Pancreas (tissue), 10 donors: Measurements from ENCODE around the gene KCNIP2. TPM values are rescaled to one million over a fixed set of nuclear protein-coding genes. Genes with fewer than 3 reads are reported as not detected.

Experiments
- ATAC-seq, 4 donors: fragments of 200-7000 bp; cut with Tn5 transposase; one replicate each; pipeline versions ENCODE4 v1.8.0 to v1.9.1; 2020; ENCODE audit warnings: mild to moderate bottlenecking in 4 of 4, moderate library complexity in 4 of 4
- DNase-seq, 6 donors: peaks; one replicate each; pipeline ENCODE4 v3.0.0-alpha.2; 2020
- FAIRE-seq: peaks from 2 replicates; lab custom pipeline; 2012; peaks lifted over from hg19 to GRCh38; lab: Jason Lieb, UNC
- H3K27ac ChIP-seq, 4 donors: fragments of 200-600 bp; sonication (generic); 1 replicate in 3 of 4; 2 replicates in 1 of 4; pipeline versions ENCODE4 v1.5.0 to v1.8.0; 2020
- H3K27me3 ChIP-seq, 4 donors: fragments of 200-600 bp; one replicate each; pipeline ENCODE4 v1.8.0; 2021
- H3K36me3 ChIP-seq, 3 donors: fragments of 200-600 bp; sonication (generic) in 1 of 3; one replicate each; pipeline versions ENCODE4 v1.5.0 to v1.8.0; 2020 to 2021
- H3K4me1 ChIP-seq, 3 donors: fragments of 200-600 bp; one replicate each; pipeline ENCODE4 v1.8.0; 2021
- H3K4me3 ChIP-seq, 4 donors: fragments of 200-600 bp; sonication (generic) in 2 of 4; one replicate each; pipeline versions ENCODE4 v1.5.0 to v1.8.0; 2020 to 2021
- H3K9me3 ChIP-seq, 4 donors: fragments of 200-600 bp; one replicate each; pipeline ENCODE4 v1.8.0; 2021
- CTCF ChIP-seq, 4 donors: fragments of 200-600 bp; sonication (generic) in 3 of 4; IDR thresholded peaks; one replicate each; pipeline versions ENCODE4 v1.5.0 to v1.8.0; 2021; ENCODE audit warnings: antibody characterized with exemption in 4 of 4
- WGBS, 2 donors: extraction: QIAGEN DNeasy Blood & Tissue Kit; methylation state at CpG; one replicate each; pipeline ENCODE4 v1.1.7; 2013; 5-methylcytosine and 5-hydroxymethylcytosine counted together
- intact Hi-C, 3 donors: fragments of 100-400 bp; cut with DNase I; formaldehyde crosslinking; loops; one replicate each; pipeline versions ENCODE4 v1.11.1 to v1.14.2; 2022
- polyA plus RNA-seq, 2 donors: library from polyadenylated mRNA; stranded (reverse); fragments of 200-250 nt; gene quantifications; one replicate each; pipeline ENCODE4 v1.2.3, GENCODE V29; 2013
- total RNA-seq, 6 donors: library from RNA; stranded (reverse); fragmentation: NEBNext Ultra II Directional in 4 of 6; extraction: Animal tissue kit (Norgen Biotek cat#: 25700) in 4 of 6; gene quantifications; one replicate each; pipeline versions ENCODE4 v1.2.1 to v1.2.4, GENCODE V29; 2021 to 2023
- donor health status: healthy with polysubstance abuse.
- donor health status: DM: no; HTN: no; CAD: no; lungs with moderate emphysema.
- donor health status: DM: no; HTN: no; CAD: no.
- donor health status: control.
- donor health status: control.
- donor health status: Bipolar disorder and iron deficiency.
- donor health status: DM: yes; HTN: yes; CAD: no.
- donor health status: DM: no; HTN: no; CAD: no.
- donor health status: DM: no; HTN: no; CAD: no.
- donor health status: DM: yes; HTN: yes; CAD: no.

The KCNIP2 gene
- total and polyA plus RNA-seq, 8 donors, result 0.67 to 3.0 (median 1.5) TPM

GRCh38 chr10:101824736-101825135 is 18.9 kb downstream of the KCNIP2 start:
- H3K27ac ChIP-seq, result no peak overlapping the region
- intact Hi-C loops, result no loop called here

GRCh38 chr10:101818872-101819633 is 24.5 kb downstream of the KCNIP2 start:
- H3K27ac ChIP-seq, result peak overlapping the region in 3 of 4 donors; percentile 16 to 92 (median 88)
- H3K9me3 ChIP-seq, result no peaks in the 10 kb centered on the region
- FAIRE-seq, result no peak
- peak overlapping the region in 3 of 4 donors; percentile 8 to 83 (median 16) for H3K4me3 ChIP-seq
- H3K27me3 ChIP-seq, result no peaks in the 10 kb centered on the region
- H3K4me1 ChIP-seq, result peaks cover 10 to 21% (median 15%) of the 10 kb centered on the region in 3 donors
- intact Hi-C loops, result no loop called here
- DNase-seq, result no peak
- no peak for TF ChIP-seq CTCF (IDR thresholded peaks at IDR 0.05)
- 38 to 40% methylated on average over 14 of the region's 14 CpGs for WGBS, 2 donors
- no peaks in the 10 kb centered on the region for H3K36me3 ChIP-seq
- ATAC-seq, result peak in 3 of 4 donors; percentile 1 to 3 (median 3)

More at GRCh38 chr10:101824736-101825135, 18.9 kb downstream of the KCNIP2 start:
- TF ChIP-seq CTCF (IDR thresholded peaks at IDR 0.05), result no peak
- Histone ChIP-seq H3K9me3 (no peaks in the 10 kb centered on the region), H3K27me3 (no peaks in the 10 kb centered on the region), H3K4me1 (no peaks in the 10 kb centered on the region), H3K4me3 (no peak overlapping the region), H3K36me3 (no peaks in the 10 kb centered on the region)
- WGBS, 2 donors, result 89% methylated on average over 2 of the region's 2 CpGs
- FAIRE-seq (no peak), ATAC-seq (no peak), DNase-seq (no peak)

- peak; percentile 97 to 100 (median 98) for DNase-seq
- ATAC-seq, result peak; percentile 90 to 94 (median 91)
- FAIRE-seq, result peak; percentile 97
- TF ChIP-seq CTCF (IDR thresholded peaks at IDR 0.05), result no peak
- Histone ChIP-seq H3K4me3 (peak within 1 kb of the TSS; percentile 83 to 99 (median 98)), H3K27ac (peak within 1 kb of the TSS; percentile 39 to 92 (median 81)), H3K9me3 (no peaks in the 10 kb centered on the region), H3K4me1 (peaks cover 10 to 24% (median 15%) of the 10 kb centered on the region in 3 donors), H3K27me3 (no peaks in the 10 kb centered on the region), H3K36me3 (no peaks in the 10 kb centered on the region)
- intact Hi-C loops, result no loop called here
- WGBS, 2 donors, result 0% methylated on average over 44 to 47 of the region's 47 CpGs
Measured at GRCh38 chr10:101818119-101818871, 25.3 kb downstream of the KCNIP2 start, which contains the start of gene OGA. OGA (minus strand) TSS chr10:101818444; CDS start chr10:101818022, 422 bp downstream.

GRCh38 chr10:101817337-101818118 is 26.1 kb downstream of the KCNIP2 start:
- H3K4me1 ChIP-seq, result peaks cover 10 to 24% (median 15%) of the 10 kb centered on the region in 3 donors
- peak; percentile 64 to 87 (median 80) for DNase-seq
- 0 to 1% methylated on average over 31 to 44 of the region's 44 CpGs for WGBS, 2 donors
- TF ChIP-seq CTCF (IDR thresholded peaks at IDR 0.05), result no peak
- H3K27me3 ChIP-seq, result no peaks in the 10 kb centered on the region
- ATAC-seq, result peak; percentile 27 to 48 (median 40)
- intact Hi-C loops, result no loop called here
- H3K4me3 ChIP-seq, result peak overlapping the region; percentile 83 to 99 (median 98)
- H3K9me3 ChIP-seq, result no peaks in the 10 kb centered on the region
- H3K27ac ChIP-seq, result peak overlapping the region; percentile 39 to 92 (median 81)
- no peaks in the 10 kb centered on the region for H3K36me3 ChIP-seq
- no peak for FAIRE-seq
